ENCODE measurements around the gene SLF2.

The SLF2 gene

DNA sequence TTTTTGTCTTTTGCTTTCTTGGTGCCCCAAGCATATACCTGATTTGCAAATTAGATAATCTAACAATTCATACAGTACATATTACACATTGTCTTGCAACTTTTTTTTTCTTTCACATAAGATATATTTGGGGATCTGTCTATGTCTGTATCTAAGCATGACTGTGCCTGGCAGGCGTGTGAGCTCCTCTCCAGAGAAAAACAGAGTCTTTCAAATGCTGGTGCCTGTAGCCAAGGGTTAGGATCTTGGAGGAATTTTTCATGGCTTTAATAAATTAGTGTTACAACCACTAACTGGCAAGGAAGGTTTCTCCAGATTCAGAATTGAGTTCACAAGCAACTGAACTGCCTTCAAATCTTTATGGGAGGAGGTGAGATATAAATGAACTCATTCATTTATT, 14.8 kb upstream of the SLF2 start:
- TF ChIP-seq, protein P1, sequence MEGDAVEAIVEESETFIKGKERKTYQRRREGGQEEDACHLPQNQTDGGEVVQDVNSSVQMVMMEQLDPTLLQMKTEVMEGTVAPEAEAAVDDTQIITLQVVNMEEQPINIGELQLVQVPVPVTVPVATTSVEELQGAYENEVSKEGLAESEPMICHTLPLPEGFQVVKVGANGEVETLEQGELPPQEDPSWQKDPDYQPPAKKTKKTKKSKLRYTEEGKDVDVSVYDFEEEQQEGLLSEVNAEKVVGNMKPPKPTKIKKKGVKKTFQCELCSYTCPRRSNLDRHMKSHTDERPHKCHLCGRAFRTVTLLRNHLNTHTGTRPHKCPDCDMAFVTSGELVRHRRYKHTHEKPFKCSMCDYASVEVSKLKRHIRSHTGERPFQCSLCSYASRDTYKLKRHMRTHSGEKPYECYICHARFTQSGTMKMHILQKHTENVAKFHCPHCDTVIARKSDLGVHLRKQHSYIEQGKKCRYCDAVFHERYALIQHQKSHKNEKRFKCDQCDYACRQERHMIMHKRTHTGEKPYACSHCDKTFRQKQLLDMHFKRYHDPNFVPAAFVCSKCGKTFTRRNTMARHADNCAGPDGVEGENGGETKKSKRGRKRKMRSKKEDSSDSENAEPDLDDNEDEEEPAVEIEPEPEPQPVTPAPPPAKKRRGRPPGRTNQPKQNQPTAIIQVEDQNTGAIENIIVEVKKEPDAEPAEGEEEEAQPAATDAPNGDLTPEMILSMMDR (IDR thresholded peaks at IDR 0.05; ENCODE audit: low read depth, low read length, missing control alignments), result no peak
- no peak for DNase-seq (ENCODE audit: extremely low read depth, low read depth)
- H3K4me3 ChIP-seq (replicated peaks; ENCODE audit: low read depth, low read length), result no peak overlapping the region

DNA sequence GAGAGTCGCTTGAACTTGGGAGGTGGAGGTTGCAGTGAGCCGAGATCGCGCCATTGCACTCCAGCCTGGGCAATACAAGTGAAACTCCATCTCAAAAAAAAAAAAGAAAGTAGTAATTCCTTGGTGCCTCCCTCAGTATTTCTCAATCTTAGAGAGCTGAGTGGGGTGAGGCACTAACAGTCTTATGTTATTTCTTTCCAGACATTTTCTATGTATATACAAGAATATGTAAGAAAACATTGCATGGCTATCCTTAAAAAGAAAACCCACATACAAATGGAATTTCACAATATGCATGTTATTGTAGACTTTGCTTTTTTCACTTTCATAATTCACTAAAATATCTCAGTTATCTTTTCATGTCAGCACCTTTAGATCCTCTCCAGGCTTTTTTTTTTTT, 13.6 kb upstream of the SLF2 start:
- TF ChIP-seq, protein P1 (IDR thresholded peaks at IDR 0.05; ENCODE audit: low read depth, low read length, missing control alignments), result no peak
- no peak overlapping the region for H3K4me3 ChIP-seq (replicated peaks; ENCODE audit: low read depth, low read length)
- no peak for DNase-seq (ENCODE audit: extremely low read depth, low read depth)

DNA sequence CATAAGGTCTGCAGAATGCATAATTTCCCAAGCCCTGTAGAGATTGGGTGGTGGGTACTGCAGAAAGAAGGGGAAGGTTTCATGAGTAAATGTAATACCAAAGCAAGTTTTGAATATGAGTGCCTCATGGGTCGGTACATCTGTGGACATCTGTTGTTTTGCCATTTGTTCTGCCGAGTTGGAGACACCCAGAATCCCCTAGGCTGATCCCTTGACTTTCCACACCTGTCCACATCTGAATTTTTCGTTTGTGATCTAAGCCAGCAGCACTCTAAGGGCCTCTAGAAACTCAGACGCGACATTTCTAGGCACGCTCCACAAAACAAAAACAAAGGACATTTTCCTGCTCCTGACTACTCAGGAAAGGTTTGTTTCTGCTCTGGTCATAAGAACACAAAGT, 11.7 kb upstream of the SLF2 start:
- TF ChIP-seq, protein P1 (IDR thresholded peaks at IDR 0.05; ENCODE audit: low read depth, low read length, missing control alignments), result no peak

DNA sequence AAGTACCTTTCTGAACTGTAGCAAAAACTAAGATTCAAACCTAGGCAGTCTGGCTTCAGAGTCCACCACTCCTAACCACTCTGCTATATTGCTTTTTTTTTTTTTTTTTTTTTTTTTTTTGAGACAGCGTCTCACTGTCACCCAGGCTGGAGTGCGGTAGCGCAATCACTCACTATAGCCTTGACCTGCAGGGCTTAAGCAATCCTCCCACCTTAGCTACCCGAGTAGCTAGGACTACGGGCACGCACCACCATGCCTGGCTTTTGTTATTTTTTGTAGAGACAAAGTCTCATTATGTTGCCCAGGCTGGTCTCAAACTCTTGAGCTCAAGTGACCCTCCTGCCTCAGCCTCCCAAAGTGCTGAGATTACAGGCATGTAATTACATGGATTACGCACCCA, 10.1 kb upstream of the SLF2 start:
- DNase-seq (ENCODE audit: extremely low read depth, low read depth), result no peak
- no peak overlapping the region for H3K4me3 ChIP-seq (replicated peaks; ENCODE audit: low read depth, low read length)
- TF ChIP-seq, protein P1 (IDR thresholded peaks at IDR 0.05; ENCODE audit: low read depth, low read length, missing control alignments), result no peak

More for the DNA sequence above, 11.7 kb upstream of the SLF2 start:
- DNase-seq (ENCODE audit: extremely low read depth, low read depth), result no peak
- H3K4me3 ChIP-seq (replicated peaks; ENCODE audit: low read depth, low read length), result no peak overlapping the region

DNA sequence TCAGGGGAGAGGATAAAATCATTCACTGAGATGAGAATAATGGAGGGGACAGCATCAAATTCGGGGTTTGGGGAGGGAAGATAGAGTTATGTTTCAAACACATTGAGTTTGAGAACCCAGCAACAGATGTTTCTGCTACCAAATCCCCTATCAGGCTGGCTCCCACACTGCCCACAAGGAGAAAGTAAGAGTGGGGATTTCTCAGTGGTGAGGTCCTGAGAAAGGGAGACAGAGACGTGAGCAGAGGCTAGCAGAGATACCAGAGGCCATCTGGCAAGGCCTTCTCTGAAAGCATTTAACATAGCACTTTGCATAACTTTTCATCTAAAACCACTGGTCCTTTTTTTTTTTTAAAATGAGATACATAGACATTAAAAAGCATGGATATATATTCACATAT, 7.8 kb upstream of the SLF2 start:
- TF ChIP-seq, protein P1 (IDR thresholded peaks at IDR 0.05; ENCODE audit: low read depth, low read length, missing control alignments), result no peak
- no peak overlapping the region for H3K4me3 ChIP-seq (replicated peaks; ENCODE audit: low read depth, low read length)
- no peak for DNase-seq (ENCODE audit: extremely low read depth, low read depth)

DNA sequence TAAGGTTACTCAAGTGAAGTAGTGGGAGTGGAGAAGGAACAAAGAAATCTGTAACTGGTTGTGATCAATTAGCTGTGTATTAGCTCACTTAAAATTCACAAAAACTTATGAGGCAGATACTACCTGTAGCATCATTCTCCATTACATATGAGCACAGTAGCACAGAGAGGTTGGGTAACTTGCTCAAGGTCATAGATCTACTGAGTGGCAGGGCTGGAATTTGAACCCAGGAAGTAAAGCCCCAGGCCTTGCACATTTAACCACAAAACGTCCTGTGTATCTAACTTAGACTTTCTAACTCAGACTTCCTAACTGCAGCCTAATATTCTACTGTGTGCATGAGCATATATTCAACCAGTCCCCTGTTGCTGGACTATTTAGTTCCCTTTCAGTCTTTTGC, 5.6 kb upstream of the SLF2 start:
- TF ChIP-seq, protein P1 (IDR thresholded peaks at IDR 0.05; ENCODE audit: low read depth, low read length, missing control alignments), result no peak
- DNase-seq (ENCODE audit: extremely low read depth, low read depth), result no peak
- no peak overlapping the region for H3K4me3 ChIP-seq (replicated peaks; ENCODE audit: low read depth, low read length)

DNA sequence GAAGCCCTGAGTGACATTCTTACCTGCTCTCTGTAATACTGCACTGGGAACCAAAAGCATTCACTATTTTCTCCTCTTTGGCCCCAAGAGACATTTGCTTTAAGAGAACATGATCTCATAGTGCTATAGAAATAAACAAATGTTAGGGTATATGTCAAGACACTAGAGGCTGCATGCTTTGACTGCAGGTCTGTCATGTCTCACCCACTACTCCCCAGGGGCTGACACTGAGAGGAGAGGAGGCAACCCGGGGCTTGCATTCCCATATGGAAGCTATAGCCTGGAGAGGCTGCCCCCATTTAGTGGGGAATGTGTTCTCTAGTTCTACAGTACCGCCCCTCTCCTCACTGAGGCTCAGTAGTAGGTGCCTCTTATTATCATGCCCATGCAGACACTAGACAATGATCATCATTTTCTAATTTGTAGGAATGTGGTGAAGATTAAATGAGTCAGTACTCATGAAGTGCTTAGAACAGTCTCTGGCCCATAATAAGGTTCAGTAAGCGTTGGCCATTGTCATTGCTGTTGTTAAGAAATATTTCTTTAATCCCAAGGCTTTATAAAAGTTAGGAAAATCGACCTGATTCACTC, 4.9 kb upstream of the SLF2 start:
- TF ChIP-seq, protein P1 (IDR thresholded peaks at IDR 0.05; ENCODE audit: low read depth, low read length, missing control alignments), result no peak
- no peak for DNase-seq (ENCODE audit: extremely low read depth, low read depth)
- H3K4me3 ChIP-seq (replicated peaks; ENCODE audit: low read depth, low read length), result no peak overlapping the region
